K562 (cell line): ENCODE measurements around the gene AFDN. TPM values are rescaled to one million over a fixed set of nuclear protein-coding genes. Genes with fewer than 3 reads are reported as not detected.

Experiments
- ATAC-seq: fragments of 200-7000 bp; cut with Tn5 transposase; 3 replicates; pipeline ENCODE4 v1.9.1; 2020; ENCODE audit warnings: moderate library complexity
- BruUV-seq: library from RNA; stranded (reverse); fragments of 400-500 nt; replicated peaks from 2 replicates; lab custom pipeline; 2021; lab: Mats Ljungman, UMichigan
- CTCF ChIA-PET: fragments of 300-600 bp; formaldehyde crosslinking; extraction: SDS; loops from one replicate; lab custom pipeline; 2021; ENCODE audit warnings: low intra/inter-chr PET ratio; lab: Yijun Ruan, JAX
- POLR2A ChIA-PET: fragments of 300-600, 350-650 bp; sonication (Branson Sonifier 250); formaldehyde crosslinking; extraction: SDS; loops from one replicate; lab custom pipeline; 2021; ENCODE audit warnings: antibody characterized with exemption, inconsistent platforms; lab: Yijun Ruan, JAX
- DNase-seq, 4 experiments: peaks; one replicate each; pipeline versions ENCODE4 v3.0.0 to v3.0.0-alpha.2; 2011 to 2018; ENCODE audit warnings: low spot score in 3 of 4, mixed read lengths in 3 of 4; ENCODE audit errors: extremely low read depth in 1 of 4
- FAIRE-seq: peaks from 2 replicates; lab custom pipeline; 2011; peaks lifted over from hg19 to GRCh38; lab: Jason Lieb, UNC
- H2AFZ ChIP-seq: 2 replicates; pipeline ENCODE4 v1.6.0; 2011; ENCODE audit warnings: low read depth, low read length, control low read depth, inconsistent platforms
- H3K27ac ChIP-seq: fragments of 200-600 bp; 3 replicates; pipeline ENCODE4 v1.8.0; 2011; ENCODE audit warnings: low read depth, mild to moderate bottlenecking, control low read depth, inconsistent platforms, low read length, moderate library complexity, mixed read lengths; ENCODE audit errors: extremely low read depth
- H3K27me3 ChIP-seq, 2 experiments: fragments of 300-600 bp in 1 of 2; 2 replicates in 1 of 2; 3 replicates in 1 of 2; pipeline versions ENCODE4 v1.6.0 to v1.8.0; 2011; ENCODE audit warnings: inconsistent platforms in 2 of 2, low read length in 2 of 2, mild to moderate bottlenecking in 1 of 2, mixed read lengths in 1 of 2, moderate library complexity in 1 of 2; ENCODE audit not compliant: control insufficient read depth in 2 of 2, insufficient read depth in 2 of 2
- H3K36me3 ChIP-seq: fragments of 300-600 bp; 3 replicates; pipeline ENCODE4 v1.8.0; 2011; ENCODE audit warnings: mild to moderate bottlenecking, low read length, inconsistent platforms; ENCODE audit not compliant: control insufficient read depth, insufficient read depth
- H3K4me1 ChIP-seq, 2 experiments: fragments of 200-600 bp in 1 of 2; replicated peaks in 1 of 2; 2 replicates in 1 of 2; 3 replicates in 1 of 2; pipeline versions ENCODE4 v1.5.1 to v1.8.0; 2011; ENCODE audit warnings: inconsistent platforms in 2 of 2, low read length in 2 of 2, mild to moderate bottlenecking in 1 of 2, mixed read lengths in 1 of 2, moderate library complexity in 1 of 2; ENCODE audit not compliant: control insufficient read depth in 2 of 2, insufficient read depth in 2 of 2
- H3K4me2 ChIP-seq: 2 replicates; pipeline ENCODE4 v1.6.1; 2011; ENCODE audit warnings: low read length, control low read depth, inconsistent platforms, mixed read lengths; ENCODE audit not compliant: insufficient read depth
- H3K4me3 ChIP-seq: fragments of 200-600 bp; sonication (generic), shearing (Covaris generic); 2 replicates; pipeline ENCODE4 v1.5.1; 2016; ENCODE audit warnings: control low read depth, inconsistent platforms
- H3K79me2 ChIP-seq: fragments of 200-600 bp; 3 replicates; pipeline ENCODE4 v1.8.0; 2011; ENCODE audit warnings: low read length, inconsistent platforms; ENCODE audit not compliant: control insufficient read depth, insufficient read depth
- H3K9ac ChIP-seq, 2 experiments: 2 replicates each; pipeline versions ENCODE4 v1.6.0 to v1.6.1; 2011; ENCODE audit warnings: low read depth in 2 of 2, low read length in 2 of 2, control low read depth in 1 of 2, inconsistent platforms in 1 of 2, mild to moderate bottlenecking in 1 of 2, mixed read lengths in 1 of 2; ENCODE audit not compliant: insufficient read depth in 1 of 2
- H3K9me1 ChIP-seq: one replicate; pipeline ENCODE4 v1.6.0; 2011; ENCODE audit warnings: inconsistent platforms, mild to moderate bottlenecking, low read length, moderate library complexity; ENCODE audit not compliant: control insufficient read depth, insufficient read depth
- H3K9me3 ChIP-seq: replicated peaks from 2 replicates; pipeline ENCODE4 v1.5.1; 2011; ENCODE audit warnings: low read depth, low read length, inconsistent platforms; ENCODE audit not compliant: control insufficient read depth, insufficient read depth
- H4K20me1 ChIP-seq: replicated peaks from 2 replicates; pipeline ENCODE4 v1.6.1; 2011; ENCODE audit warnings: low read length, inconsistent platforms, mixed read lengths; ENCODE audit not compliant: control insufficient read depth, insufficient read depth
- ERF ChIP-seq: fragments of 450-650 bp; formaldehyde crosslinking; IDR thresholded peaks from 2 replicates; pipeline ENCODE4 v1.4.0; 2020; ENCODE audit warnings: mild to moderate bottlenecking, mixed read lengths
- FOSL1 ChIP-seq: fragments of 200-800 bp; sonication (Bioruptor generic); conservative IDR thresholded peaks from 2 replicates; pipeline ENCODE4 v1.6.1; 2016; ENCODE audit warnings: missing genetic modification characterization, missing compliant biosample characterization
- HDAC1 ChIP-seq, 2 experiments: fragments of 450-650 bp; IDR thresholded peaks; 2 replicates each; pipeline ENCODE4 v1.6.1; 2016 to 2017; ENCODE audit warnings: inconsistent platforms in 1 of 2, mild to moderate bottlenecking in 1 of 2, moderate library complexity in 1 of 2
- HMGXB4 ChIP-seq: sonication (generic); formaldehyde crosslinking; IDR thresholded peaks from 2 replicates; pipeline ENCODE4 v1.8.1; 2023; ENCODE audit warnings: mild to moderate bottlenecking, missing genetic modification reagents
- IRF9 ChIP-seq: fragments of 450-650 bp; IDR thresholded peaks from 2 replicates; pipeline ENCODE4 v1.6.1; 2016; ENCODE audit warnings: missing biosample characterization, missing genetic modification characterization
- KLF16 ChIP-seq: IDR thresholded peaks from 2 replicates; pipeline ENCODE4 v1.6.1; 2016; ENCODE audit warnings: antibody characterized with exemption
- MAFG ChIP-seq: fragments of 450-650 bp; conservative IDR thresholded peaks from 2 replicates; pipeline ENCODE4 v1.6.1; 2016; ENCODE audit warnings: missing genetic modification characterization, missing compliant biosample characterization
- MNT ChIP-seq, 2 experiments: fragments of 450-650 bp; conservative IDR thresholded peaks; 2 replicates each; pipeline ENCODE4 v1.6.1; 2017; ENCODE audit warnings: mild to moderate bottlenecking in 2 of 2, moderate library complexity in 2 of 2
- MTA1 ChIP-seq: fragments of 450-650 bp; IDR thresholded peaks from 2 replicates; pipeline ENCODE4 v1.6.1; 2017; ENCODE audit warnings: borderline replicate concordance
- NEUROD1 ChIP-seq: fragments of 150-350 bp; IDR thresholded peaks from 2 replicates; pipeline ENCODE4 v1.6.1; 2014; ENCODE audit warnings: borderline replicate concordance, low read length, low read depth; ENCODE audit not compliant: partially characterized antibody
- POLR2A ChIP-seq: fragments of 450-650 bp; conservative IDR thresholded peaks from 2 replicates; pipeline ENCODE4 v1.6.1; 2016
- RBM14 ChIP-seq: fragments of 200-400 bp; formaldehyde crosslinking; IDR thresholded peaks from 2 replicates; pipeline ENCODE4 v1.6.1; 2018; ENCODE audit warnings: low read depth, mild to moderate bottlenecking, low read length, moderate library complexity, borderline replicate concordance; ENCODE audit not compliant: insufficient read depth
- RFX7 ChIP-seq: fragments of 250-450 bp; sonication (Bioruptor Pico); IDR thresholded peaks from 2 replicates; pipeline ENCODE4 v1.5.1; 2021; ENCODE audit warnings: mild to moderate bottlenecking
- SMAD1 ChIP-seq: fragments of 150-350 bp; IDR thresholded peaks from 2 replicates; pipeline ENCODE4 v1.6.1; 2014; ENCODE audit warnings: low read length, low read depth; ENCODE audit not compliant: partially characterized antibody
- SMARCC2 ChIP-seq: fragments of 450-650 bp; IDR thresholded peaks from 2 replicates; pipeline ENCODE4 v1.6.1; 2017; ENCODE audit warnings: antibody characterized with exemption, moderate library complexity, mild to moderate bottlenecking, low read depth
- SMC3 ChIP-seq: conservative IDR thresholded peaks from 2 replicates; pipeline ENCODE4 v1.6.1; 2011; ENCODE audit warnings: low read depth, low read length, improper control_type of control experiment; ENCODE audit not compliant: insufficient read depth
- TAL1 ChIP-seq: fragments of 450-650 bp; IDR thresholded peaks from 2 replicates; pipeline ENCODE4 v1.6.1; 2016; ENCODE audit warnings: mild to moderate bottlenecking
- ZNF140 ChIP-seq: fragments of 250-450 bp; sonication (Bioruptor Pico); IDR thresholded peaks from 2 replicates; pipeline ENCODE4 v1.8.0; 2021; ENCODE audit warnings: moderate library complexity, mild to moderate bottlenecking, inconsistent platforms
- ZNF695 ChIP-seq: fragments of 450-650 bp; formaldehyde crosslinking; IDR thresholded peaks from 2 replicates; pipeline ENCODE4 v1.4.0; 2020; ENCODE audit warnings: mild to moderate bottlenecking, moderate library complexity
- WGBS: fragments of 100-300 bp; shearing (Covaris generic); methylation state at CpG from one replicate; pipeline ENCODE4 v1.1.6; 2016; ENCODE audit warnings: low coverage, mixed read lengths; ENCODE audit not compliant: insufficient coverage; ENCODE audit errors: missing lambda C conversion rate; 5-methylcytosine and 5-hydroxymethylcytosine counted together
- in situ Hi-C: fragments of 300-500 bp; cut with MboI; formaldehyde crosslinking; loops from 4 replicates; pipeline ENCODE4 v1.15.0; 2018; ENCODE audit warnings: inconsistent platforms, mixed read lengths
- intact Hi-C: fragments of 100-400 bp; cut with micrococcal nuclease; formaldehyde crosslinking; loops from 2 replicates; pipeline ENCODE4 v1.14.2; 2022
- polyA plus RNA-seq, 8 experiments: library from polyadenylated mRNA; depleted of rRNA in 4 of 8; stranded (reverse) in 5 of 8; unstranded in 3 of 8; fragments of >200 nt; fragmentation: Nextera tagmentation in 2 of 8; fragmentation: Illumina TruSeq in 1 of 8; extraction: Ambion mirVana in 2 of 8; extraction: Trizol in 1 of 8; gene quantifications; 2 replicates each; pipeline versions ENCODE4 v1.2.1 to v1.2.3, GENCODE V29; 2011 to 2014; ENCODE audit warnings: inconsistent platforms in 1 of 8, missing spikeins in 1 of 8
- total RNA-seq, 7 experiments: library from RNA; depleted of rRNA in 6 of 7; stranded (reverse); fragments of >200 nt in 6 of 7; fragmentation: Illumina TruSeq in 2 of 7; extraction: Trizol in 2 of 7; gene quantifications; 2 replicates each; pipeline versions ENCODE4 v1.2.1 to v1.2.3, GENCODE V29; 2011 to 2021; ENCODE audit warnings: low replicate concordance in 1 of 7

AFDN gene
- total and polyA plus RNA-seq, 9 of the 15 experiments (the other 6 are each of a cell fraction or from before 2014, with no cell fraction given), result 7.2 to 129 (median 105) TPM

GRCh38 chr6:167855825-167856425 lies 29.2 kb downstream of the AFDN start:
- Histone ChIP-seq H3K36me3 (no peaks in the 10 kb centered on the region), H3K9me1 (no peaks in the 10 kb centered on the region), H3K4me2 (peak overlapping the region; percentile 74), H3K4me1 (peaks cover 7 to 83% of the 10 kb centered on the region in 2 experiments), H3K27me3 (no peaks in the 10 kb centered on the region), H3K4me3 (peak overlapping the region; percentile 2; the same call in 1 of the 2 replicates), H3K27ac (peak overlapping the region; percentile 96), H4K20me1 (no peaks in the 10 kb centered on the region; the same call in 1 of the 2 replicates), H3K79me2 (peaks cover 100% of the 10 kb centered on the region), H3K9me3 (no peaks in the 10 kb centered on the region), H2AFZ (peak overlapping the region; percentile 9), H3K9ac (peak overlapping the region in 1 of 2 experiments; percentile 86; a peak in 2 of 4 replicates)
- ChIA-PET CTCF (interaction anchor here (0.7 kb wide), 1 partner anchor 33 kb away, joined by 4 read pairs; no protein-coding TSS in a partner anchor), POLR2A (interaction anchor here (0.5 to 2.4 kb wide), 14 partner anchors 8 to 58 kb away, joined by 3 to 20 read pairs (median 4); no protein-coding TSS in a partner anchor)
- in situ Hi-C loops (no loop called here), intact Hi-C loops (loop anchor here (2.0 to 5.0 kb wide), 3 partner anchors 15 to 41 kb away; no protein-coding TSS in a partner anchor)
- TSS peak; percentile 20 for BruUV-seq
- FAIRE-seq (peak; percentile 87), ATAC-seq (peak; percentile 75), DNase-seq (peak; percentile 54 to 92 (median 72))
- WGBS, result 2% methylated on average over 6 of the region's 6 CpGs
- no peak for TF ChIP-seq RFX7 (CRISPR knock-in tag)
- TF ChIP-seq RBM14, result no peak
- no peak for TF ChIP-seq ZNF140 (CRISPR knock-in tag)
- peak in 1 of 2 experiments; percentile 56; a peak in 1 of 4 replicates for TF ChIP-seq HDAC1 (IDR thresholded peaks at IDR 0.05)
- no peak for TF ChIP-seq SMC3
- no peak for TF ChIP-seq ERF (CRISPR knock-in tag)
- no peak for TF ChIP-seq ZNF695
- no peak for TF ChIP-seq HMGXB4 (CRISPR knock-in tag)
- TF ChIP-seq MAFG (tag), result peak; percentile 72
- peak; percentile 92 for TF ChIP-seq SMARCC2
- peak; percentile 72 for TF ChIP-seq NEUROD1
- peak; percentile 43 to 74 for TF ChIP-seq MNT (conservative IDR thresholded peaks at IDR 0.05)
- TF ChIP-seq POLR2A, result peak; percentile 59
- peak; percentile 50; the same call in 1 of the 2 replicates for TF ChIP-seq IRF9 (tag)
- peak; percentile 99 for TF ChIP-seq FOSL1 (tag)
- TF ChIP-seq KLF16, result 0 out of 2 replicates have a peak, but pooled peaks have one; percentile 4
- peak; percentile 64; the same call in 1 of the 2 replicates for TF ChIP-seq MTA1
- peak; percentile 36 for TF ChIP-seq TAL1
- TF ChIP-seq SMAD1, result peak; percentile 60
